G401 (cell line): Measurements from ENCODE around the gene FARS2. TPM values are rescaled to one million over a fixed set of nuclear protein-coding genes. Genes with fewer than 3 reads are reported as not detected.
A peak's percentile ranks its signal among the peaks of the same experiment; 100 is the strongest.

Source experiments
- DNase-seq: peaks from one replicate; pipeline ENCODE4 v3.0.0-alpha.2; 2015; ENCODE audit warnings: low spot score
- in situ Hi-C: cut with HindIII; loops from 2 replicates; pipeline ENCODE4 v1.10.0; 2016; ENCODE audit warnings: low sequenced_read_pairs, mixed read lengths
- total RNA-seq: library from RNA; depleted of rRNA; stranded (reverse); fragments of >200 nt; shearing (Covaris generic); gene quantifications from 2 replicates; pipeline ENCODE4 v1.2.3, GENCODE V29; 2014

Gene FARS2
- total RNA-seq, 1 experiment from 2014 or later = 17.7 TPM

- no peak for DNase-seq
- in situ Hi-C loops = no loop called here
Measured at GRCh38 chr6:5710936-5711335, 449.6 kb downstream of the FARS2 start.

DNA sequence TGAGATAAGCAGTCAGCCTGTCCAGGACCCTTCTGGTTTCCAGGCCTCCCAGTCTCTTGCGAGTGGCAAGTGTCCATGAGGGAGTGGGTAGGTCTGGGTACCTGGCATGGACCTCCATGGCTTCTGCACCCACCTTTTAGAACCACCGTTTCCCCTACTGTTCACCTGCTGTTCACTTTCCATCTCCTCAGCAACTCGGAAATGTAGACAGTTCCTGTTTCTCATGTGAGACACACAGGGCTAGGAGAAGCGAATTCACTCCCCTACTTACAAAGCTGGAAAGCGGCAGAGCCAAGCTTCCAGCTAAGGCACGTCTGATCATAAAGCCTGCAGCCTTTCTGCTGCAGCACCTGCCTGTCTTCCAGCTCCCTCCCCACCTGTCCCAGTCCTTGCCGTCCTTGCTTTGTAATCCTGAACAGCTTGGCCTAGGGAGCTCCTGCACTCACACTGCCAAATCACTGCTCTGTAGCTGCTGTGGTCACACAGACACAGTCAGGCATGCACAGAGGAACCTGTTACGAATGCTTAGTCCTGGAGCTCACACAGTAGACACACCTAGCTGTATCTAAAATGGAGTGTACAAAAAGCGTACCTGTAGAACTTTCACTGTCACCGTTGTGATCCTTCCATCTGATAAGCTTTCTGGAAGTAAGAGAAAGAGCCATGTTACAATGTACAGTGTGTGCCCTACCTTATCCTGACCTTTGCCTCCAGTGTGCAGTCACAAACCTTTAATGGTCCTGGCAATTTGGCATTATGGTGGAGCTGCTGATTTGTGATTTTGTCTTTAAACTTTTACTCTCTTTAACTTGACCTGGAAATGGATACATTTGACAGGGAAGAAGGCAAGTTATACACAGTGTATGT, 451.3 kb downstream of the FARS2 start:
- in situ Hi-C loops = no loop called here
- DNase-seq = peak; percentile 16

DNA sequence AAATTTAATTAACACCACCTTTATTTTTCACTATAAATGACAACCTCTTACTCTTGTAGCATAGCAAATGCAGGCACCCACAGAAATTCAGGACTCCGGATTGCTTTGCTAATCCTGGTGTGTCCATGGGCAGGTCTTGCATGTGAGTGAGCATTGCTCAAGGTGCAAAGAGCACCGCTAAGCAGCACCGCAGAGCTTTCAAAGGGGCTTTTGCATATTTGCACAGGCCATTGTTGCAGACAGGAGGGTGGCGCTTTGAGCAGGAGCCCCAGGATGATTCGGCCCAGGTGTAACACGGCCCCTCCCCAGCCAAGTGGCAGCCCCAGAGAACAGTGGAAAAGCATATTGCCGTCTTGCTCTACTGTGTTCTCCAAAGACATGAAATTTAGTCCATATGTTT, 452.2 kb downstream of the FARS2 start:
- in situ Hi-C loops = no loop called here
- DNase-seq = no peak

- DNase-seq = no peak
- in situ Hi-C loops = no loop called here
Measured at GRCh38 chr6:5718231-5718947, 457.1 kb downstream of the FARS2 start.

- in situ Hi-C loops = no loop called here
Measured at GRCh38 chr6:5723841-5724691, 462.8 kb downstream of the FARS2 start.

GRCh38 chr6:5724911-5725310, 463.6 kb downstream of the FARS2 start:
- DNase-seq = no peak
- in situ Hi-C loops = no loop called here

More at GRCh38 chr6:5723841-5724691, 462.8 kb downstream of the FARS2 start:
- no peak for DNase-seq

- in situ Hi-C loops = no loop called here
- no peak for DNase-seq
Measured at GRCh38 chr6:5726976-5727718, 465.8 kb downstream of the FARS2 start.

DNA sequence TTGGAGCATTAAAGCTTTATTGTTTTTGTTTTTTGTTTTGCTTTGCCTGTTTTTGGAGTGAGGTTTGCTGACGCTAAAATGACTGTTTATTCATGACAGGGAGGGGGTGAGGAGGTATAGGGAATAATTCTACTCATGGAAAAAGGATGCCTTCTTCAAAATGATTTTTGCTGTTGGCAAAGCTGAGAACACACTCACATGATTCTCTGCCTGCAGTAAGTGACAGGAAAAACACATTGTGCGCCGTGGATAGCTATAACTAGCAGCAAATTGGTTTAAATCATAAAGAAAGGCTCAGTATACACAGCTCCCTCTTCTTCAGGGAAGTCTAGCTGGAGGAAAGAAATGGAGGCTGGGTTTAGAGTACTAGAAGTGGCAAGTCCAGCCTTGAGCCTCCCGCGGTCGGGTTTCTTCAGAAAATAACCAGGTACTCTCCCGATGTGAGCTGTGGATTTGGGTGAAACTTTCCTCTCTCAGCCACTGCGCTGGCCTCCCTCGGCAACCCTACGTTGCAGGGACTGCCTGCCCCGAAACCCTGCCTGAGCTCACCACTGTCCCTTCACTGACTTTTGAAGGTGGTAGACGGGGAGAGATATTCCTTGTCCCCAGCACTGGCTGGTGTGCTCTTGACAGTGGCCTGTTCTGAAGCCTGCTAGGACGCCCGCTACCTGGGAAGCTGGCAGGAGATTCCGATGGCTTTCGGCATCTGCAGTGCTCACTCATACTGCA, 467.2 kb downstream of the FARS2 start:
- in situ Hi-C loops = no loop called here

GRCh38 chr6:5729080-5729434, 467.7 kb downstream of the FARS2 start:
- in situ Hi-C loops = no loop called here
- no peak for DNase-seq

More for the DNA sequence above, 467.2 kb downstream of the FARS2 start:
- DNase-seq = no peak

GRCh38 chr6:5729813-5730517, 468.7 kb downstream of the FARS2 start:
- no peak for DNase-seq
- in situ Hi-C loops = no loop called here

DNA sequence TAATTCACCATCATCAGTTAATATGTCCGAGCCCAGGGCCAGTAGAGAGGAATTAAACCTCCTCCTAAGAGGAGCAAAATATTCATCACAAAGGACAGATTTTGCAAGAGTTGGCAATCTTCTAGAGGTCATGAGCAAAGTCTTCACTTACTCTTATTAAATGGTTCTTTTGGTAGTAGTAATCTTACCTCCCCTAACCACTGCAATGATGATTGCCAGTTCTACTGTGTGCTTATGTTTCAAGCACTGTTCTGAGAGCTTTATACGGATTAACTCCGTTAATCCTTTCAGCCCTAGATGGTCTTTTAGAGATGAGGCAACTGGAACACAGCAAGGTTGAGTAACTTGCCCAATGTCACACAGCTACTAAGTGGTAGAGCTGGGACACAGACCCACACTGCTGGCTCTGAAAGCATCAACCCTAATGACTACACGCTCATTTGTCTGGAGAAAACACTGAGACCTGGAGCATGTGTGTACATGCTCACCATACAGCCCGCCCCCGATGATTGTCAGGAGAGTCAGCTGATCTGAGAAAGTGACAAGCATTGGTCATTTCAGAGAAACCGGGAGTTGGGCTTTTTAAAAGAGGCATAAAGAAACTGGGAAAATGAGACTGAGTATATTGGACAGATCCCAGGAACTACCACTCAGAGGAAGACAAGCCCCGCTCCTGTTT, 469.4 kb downstream of the FARS2 start:
- in situ Hi-C loops = no loop called here
- DNase-seq = no peak

GRCh38 chr6:5731435-5731834, 470.1 kb downstream of the FARS2 start:
- in situ Hi-C loops = no loop called here
- DNase-seq = no peak

DNA sequence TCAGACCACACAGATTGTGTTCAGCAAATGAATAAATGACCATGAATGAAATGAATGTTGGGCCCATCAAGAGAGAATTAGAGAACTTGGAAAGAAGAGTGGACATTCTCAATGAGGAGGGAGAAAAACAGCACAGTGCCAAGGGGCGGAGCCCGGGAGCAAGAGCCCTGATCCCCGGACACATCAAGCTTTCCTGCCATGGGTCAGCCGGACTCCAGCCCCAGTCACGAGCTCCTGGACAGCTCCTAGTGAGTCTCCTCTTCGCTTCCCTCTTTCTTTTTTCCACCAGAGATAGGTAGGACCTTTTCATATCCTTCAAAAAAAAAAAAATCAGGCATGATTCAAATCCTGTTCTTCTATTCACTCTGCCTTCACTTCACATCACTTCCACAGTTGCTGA, 471.2 kb downstream of the FARS2 start:
- in situ Hi-C loops = no loop called here
- no peak for DNase-seq

DNA sequence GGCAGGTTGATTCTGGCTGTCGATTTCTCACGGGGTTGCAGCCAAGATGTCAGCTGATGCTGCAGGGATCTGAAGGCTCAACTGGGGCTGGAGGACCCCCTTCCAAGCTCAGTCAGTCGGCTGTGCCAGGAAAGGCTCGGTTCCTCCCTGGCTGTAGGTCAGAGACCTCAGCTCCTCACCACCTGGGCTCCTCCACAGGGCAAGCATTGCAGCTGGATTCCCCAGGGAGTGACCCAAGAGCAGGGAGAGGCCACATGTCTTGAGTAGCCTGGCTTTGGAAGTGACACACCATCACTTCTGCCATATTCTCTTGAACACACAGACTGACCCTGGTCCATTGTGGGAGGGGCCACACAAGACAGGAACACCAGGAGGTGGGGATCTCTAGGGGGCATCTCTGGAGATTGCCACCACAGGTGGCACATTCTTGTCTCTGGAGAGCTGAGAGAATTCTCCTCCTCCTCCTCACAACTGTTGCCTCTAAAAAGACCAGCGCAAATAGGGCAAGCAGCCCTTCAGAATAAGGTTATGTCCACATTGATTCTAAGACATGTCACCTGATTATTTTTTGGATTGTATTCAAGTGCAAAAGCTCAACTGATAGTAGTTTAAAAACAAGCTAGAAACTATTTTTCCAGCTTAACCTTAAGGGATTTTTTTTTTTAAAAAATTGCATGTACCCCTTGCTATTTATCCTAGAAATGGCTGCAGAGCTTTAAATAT, 474.9 kb downstream of the FARS2 start:
- in situ Hi-C loops = no loop called here
- DNase-seq = no peak

DNA sequence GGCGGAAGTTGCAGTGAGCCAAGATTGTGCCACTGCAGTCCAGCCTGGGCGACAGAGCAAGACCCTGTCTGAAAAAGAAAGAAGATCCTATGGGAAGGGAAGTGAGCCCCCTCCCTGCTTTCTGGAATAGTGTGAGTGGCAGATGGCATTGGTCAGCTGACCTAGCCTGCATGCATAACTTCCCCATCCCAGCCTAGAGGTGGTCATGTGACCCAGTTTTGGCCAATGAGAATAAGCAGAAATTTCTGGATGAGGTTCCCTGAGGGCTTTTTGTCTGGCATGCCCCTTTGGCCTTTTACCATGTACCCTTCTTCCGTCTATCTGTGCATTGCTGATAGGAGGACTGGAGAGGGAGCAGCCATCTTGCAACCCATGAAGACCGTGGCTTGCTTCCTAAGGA, 476.1 kb downstream of the FARS2 start:
- in situ Hi-C loops = no loop called here

DNA sequence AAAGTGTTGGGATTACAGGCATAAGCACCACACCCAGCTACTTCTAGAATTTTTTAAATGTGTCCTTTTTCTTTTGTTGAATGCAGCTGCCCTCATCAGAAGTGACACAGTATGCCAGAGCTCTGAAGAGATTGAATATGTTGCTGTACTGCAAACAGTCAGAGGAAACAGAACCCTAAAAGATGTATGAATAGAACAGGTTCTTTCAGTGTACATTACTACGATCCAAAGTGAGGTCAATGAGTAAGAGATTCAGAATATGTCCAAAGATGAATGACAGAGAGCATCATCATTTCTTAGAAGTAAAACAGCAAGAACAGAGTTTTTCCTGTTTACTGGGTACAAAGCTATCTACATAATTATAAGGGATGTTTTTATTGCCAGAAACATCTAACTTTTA, 476.9 kb downstream of the FARS2 start:
- DNase-seq = no peak
- in situ Hi-C loops = no loop called here

More for the DNA sequence above, 476.1 kb downstream of the FARS2 start:
- no peak for DNase-seq

DNA sequence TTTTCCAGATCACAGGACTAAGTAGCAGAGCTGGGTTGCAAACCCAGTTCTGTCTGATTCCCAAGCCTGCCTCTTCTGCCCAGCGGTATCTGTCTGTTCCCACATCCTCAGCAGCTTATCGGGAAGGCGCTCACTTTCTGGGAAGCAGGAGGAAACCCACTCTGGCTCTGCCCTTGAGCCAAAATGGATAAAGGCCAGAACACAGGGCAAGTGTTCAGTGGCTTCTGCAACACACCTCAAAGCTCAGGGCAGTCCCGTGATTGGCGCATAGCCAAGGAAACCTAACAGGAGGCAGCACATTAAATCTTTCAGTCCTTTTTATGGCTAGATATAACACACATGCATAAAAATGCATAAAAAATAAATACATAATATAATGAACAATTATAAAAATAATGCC, 483.2 kb downstream of the FARS2 start:
- in situ Hi-C loops = no loop called here
- DNase-seq = peak; percentile 11
